Right renal cortex interstitium (tissue), 3 donors: ENCODE results near the gene WLS. TPM values are rescaled to one million over a fixed set of nuclear protein-coding genes. Genes with fewer than 3 reads are reported as not detected.

Experiments
- DNase-seq, 3 donors: peaks; one replicate each; pipeline ENCODE4 v3.0.0-alpha.2; 2013; ENCODE audit warnings: low read depth in 3 of 3, low spot score in 2 of 3
- polyA plus RNA-seq, 3 donors: library from polyadenylated mRNA; unstranded; fragments of 120-200 nt; gene quantifications; one replicate each; pipeline ENCODE4 v1.2.1, GENCODE V29; 2013; ENCODE audit not compliant: insufficient read length in 3 of 3

Gene WLS
- polyA plus RNA-seq, 3 donors, result 163 to 170 (median 168) TPM

GRCh38 chr1:68103884-68104554 is 128.3 kb downstream of the WLS start:
- no peak for DNase-seq

- DNase-seq, result no peak
Observed at GRCh38 chr1:68103011-68103545, 129.2 kb downstream of the WLS start.

- DNase-seq, result no peak
Observed at GRCh38 chr1:68101829-68102228, 130.5 kb downstream of the WLS start.

GRCh38 chr1:68100571-68100970 is 131.8 kb downstream of the WLS start:
- DNase-seq, result no peak

- no peak for DNase-seq
Observed at GRCh38 chr1:68093737-68094136, 138.6 kb downstream of the WLS start.

- DNase-seq, result no peak
Observed at GRCh38 chr1:68087184-68087583, 145.1 kb downstream of the WLS start.

GRCh38 chr1:68085752-68086151 is 146.6 kb downstream of the WLS start:
- DNase-seq, result no peak

- DNase-seq, result no peak
Observed at GRCh38 chr1:68083686-68084085, 148.6 kb downstream of the WLS start.

- no peak for DNase-seq
Observed at GRCh38 chr1:68081775-68082283, 150.5 kb downstream of the WLS start.

GRCh38 chr1:68078647-68079046 is 153.7 kb downstream of the WLS start:
- no peak for DNase-seq

Other genes starting within 250 kb of the WLS start
- 1 to 10 TPM; 1.6 to 2.1 (median 1.8) TPM for gene DIRAS3, start 181.9 kb downstream of the WLS start, polyA plus RNA-seq
- gene RPE65, start 217.4 kb upstream of the WLS start, polyA plus RNA-seq, result under 1 TPM; 0.11 to 0.14 (median 0.14) TPM